PC-9 (cell line): ENCODE measurements around the gene MCIDAS.

Source experiments
- CTCF ChIP-seq: fragments of 200-600 bp; sonication (generic); conservative IDR thresholded peaks from 2 replicates; pipeline ENCODE4 v1.6.1; 2017; ENCODE audit warnings: mixed run types, antibody characterized with exemption, mild to moderate bottlenecking, moderate library complexity
- EZH2 ChIP-seq: fragments of 200-600 bp; sonication (generic); IDR thresholded peaks from 2 replicates; pipeline ENCODE4 v1.8.0; 2017; ENCODE audit warnings: antibody characterized with exemption, low read depth

- no peak for TF ChIP-seq EZH2
- TF ChIP-seq CTCF: no peak
Measured at GRCh38 chr5:55218967-55219366, 8.1 kb downstream of the MCIDAS start.
